ENCODE data around the gene DNMT1.
"Not testable (repeated sequence)": the region's sequence is repeated elsewhere in the genome, so short reads cannot be mapped to it uniquely, and the experiment has no call there.

The DNMT1 gene

DNA sequence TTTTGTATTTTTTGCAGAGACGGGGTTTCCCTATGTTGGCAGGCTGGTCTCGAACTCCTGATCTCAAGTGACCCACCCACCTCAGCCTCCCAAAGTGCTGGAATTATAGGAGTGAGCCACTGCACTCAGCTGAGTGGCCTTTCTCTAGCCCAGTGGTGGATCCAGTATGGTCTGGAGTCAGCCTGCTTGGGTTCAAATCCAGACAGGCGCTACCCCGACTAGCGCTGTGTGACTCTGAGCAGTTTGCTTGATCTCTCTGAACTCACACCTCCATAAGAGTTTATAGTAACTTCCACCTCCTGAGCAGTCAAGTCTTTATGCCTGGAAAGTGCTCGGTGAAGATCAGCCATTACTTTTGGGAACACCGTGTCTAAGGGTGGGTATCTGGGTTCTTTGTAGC is 25.9 kb upstream of the DNMT1 start:
- no peak for DNase-seq (ENCODE audit: low spot score)

DNA sequence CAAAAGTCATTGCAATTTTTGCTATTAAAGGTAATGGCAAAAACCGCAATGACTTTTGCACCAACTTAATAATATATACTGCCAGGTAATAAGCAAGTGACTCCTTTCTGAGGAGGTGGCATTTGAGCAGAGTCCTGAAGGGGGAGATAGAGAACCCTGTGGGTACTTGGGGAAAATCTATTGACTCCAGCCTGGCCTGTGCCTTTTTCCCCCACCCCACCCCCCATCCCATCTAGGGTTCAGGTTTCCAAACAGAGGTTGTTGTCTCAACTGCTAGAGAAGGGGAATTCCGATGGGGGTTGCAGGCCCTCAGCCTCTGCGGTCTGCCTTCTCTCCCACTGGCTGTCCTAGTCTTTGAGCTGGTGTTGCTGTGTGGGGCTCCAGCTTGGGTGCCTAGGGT is 24.9 kb upstream of the DNMT1 start:
- DNase-seq (ENCODE audit: low spot score), result no peak

DNA sequence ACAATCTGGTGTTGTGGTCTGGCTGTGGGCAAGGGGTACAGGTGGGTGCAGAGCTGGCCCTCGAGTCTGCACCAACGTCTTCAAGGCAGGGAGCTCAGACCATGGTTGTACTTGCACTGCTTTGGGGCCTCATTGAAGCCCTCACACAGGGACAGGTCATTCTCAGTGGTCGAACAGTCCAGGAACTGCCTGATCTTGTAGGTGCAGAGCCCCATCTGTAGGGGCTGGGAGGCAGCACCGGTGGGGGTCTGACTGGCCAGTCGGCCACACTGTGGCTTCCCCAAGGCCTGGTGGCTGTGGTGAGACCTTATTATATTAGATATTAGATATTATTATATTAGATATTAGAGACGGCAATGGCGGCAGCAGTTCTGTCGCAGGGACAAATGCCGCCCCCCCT is 22.3 kb upstream of the DNMT1 start:
- DNase-seq (ENCODE audit: low spot score), result no peak

DNA sequence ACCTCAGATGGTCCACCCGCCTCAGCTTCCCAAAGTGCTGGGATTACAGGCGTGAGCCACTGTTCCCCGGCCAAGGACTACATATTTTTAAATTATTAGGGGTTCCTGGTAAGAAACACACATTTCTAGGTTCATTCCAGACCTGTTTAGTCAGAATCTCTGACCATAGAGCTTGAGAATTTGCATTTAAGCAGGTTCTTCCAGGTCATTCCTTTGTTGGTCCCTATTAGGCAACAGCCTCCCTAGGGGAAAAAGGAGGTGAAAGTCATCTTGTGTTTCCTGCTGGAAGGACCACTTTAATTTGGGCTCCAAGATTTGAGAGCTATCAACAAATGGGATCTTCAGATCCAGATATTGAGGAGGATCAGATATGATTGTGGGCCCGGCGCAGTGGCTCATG is 20.0 kb upstream of the DNMT1 start:
- DNase-seq (ENCODE audit: low spot score), result no peak

DNA sequence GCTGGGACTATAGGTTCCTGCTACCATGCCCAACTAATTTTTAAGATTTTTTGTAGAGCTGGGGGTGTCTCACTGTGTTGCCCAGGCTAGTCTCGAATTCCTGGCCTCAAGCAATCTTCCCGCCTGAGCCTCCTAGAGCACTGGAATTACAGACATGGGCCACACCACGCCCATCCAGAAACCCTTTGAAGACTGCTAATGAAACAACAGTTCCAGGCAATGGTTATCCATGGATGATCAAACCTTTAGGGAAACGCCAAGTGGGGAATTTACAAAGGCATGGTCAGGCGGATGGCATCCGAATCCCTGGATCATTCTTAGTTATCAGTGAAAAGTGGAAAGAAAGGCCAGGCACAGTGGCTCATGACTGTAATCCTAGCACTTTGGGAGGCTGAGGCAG is 16.9 kb upstream of the DNMT1 start:
- no peak for DNase-seq (ENCODE audit: low spot score)

DNA sequence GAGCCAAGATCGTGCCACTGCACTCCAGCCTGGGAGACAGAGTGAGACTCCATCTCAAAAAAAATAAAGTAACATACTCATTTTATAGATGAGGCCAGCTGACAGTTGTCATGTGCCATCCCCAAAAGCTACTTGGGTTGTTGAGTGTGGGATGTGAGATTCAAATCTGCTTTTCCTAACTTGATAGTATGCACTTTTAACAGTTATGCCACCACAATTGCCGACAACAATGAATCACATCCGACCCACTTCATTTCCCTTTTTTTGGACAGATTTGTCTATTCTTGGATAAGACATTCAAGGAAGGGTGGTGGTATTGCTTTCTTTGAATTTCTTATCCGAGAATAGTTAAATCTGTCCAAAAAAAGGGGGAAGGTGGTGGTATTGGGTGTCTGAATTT is 16.3 kb upstream of the DNMT1 start:
- DNase-seq (ENCODE audit: low spot score), result no peak

DNA sequence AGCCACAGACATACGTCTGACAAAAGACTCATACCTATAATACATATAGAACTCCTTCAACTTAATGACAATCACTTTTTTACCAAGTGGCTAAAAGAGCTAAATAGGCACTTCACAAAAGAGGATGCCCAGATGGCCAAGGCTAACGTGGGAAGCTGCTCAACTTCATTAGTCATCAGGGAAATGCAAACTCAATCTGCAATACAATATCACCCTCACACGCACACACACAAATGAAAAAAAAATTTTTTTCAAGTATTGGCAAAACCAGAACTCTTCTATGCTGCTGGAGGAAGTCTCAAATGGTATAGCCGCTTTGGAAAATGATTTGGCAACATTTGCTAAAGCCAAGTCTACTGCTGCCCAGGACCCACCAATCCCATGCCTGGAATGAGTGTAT is 14.6 kb upstream of the DNMT1 start:
- no peak for DNase-seq (ENCODE audit: low spot score)

DNA sequence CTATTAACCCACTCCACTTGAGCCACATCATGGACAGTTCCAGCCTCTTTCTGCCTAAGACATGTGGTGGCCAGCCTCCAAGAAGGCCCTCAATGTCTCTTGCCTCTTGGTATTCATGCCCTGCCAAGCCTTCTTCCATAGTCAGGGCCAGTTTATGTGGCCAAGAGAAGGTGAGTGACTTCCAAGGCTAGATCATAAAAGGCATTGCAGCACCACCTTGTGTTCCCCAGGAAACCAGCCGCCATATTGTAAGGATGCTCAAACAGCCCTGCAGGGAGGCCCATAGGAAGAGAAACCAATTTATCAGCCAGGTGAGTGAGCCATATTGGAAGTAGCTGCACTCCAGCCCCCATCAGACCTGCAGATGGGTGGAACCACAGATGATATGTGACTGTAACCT is 12.3 kb upstream of the DNMT1 start:
- DNase-seq (ENCODE audit: low spot score), result no peak

DNA sequence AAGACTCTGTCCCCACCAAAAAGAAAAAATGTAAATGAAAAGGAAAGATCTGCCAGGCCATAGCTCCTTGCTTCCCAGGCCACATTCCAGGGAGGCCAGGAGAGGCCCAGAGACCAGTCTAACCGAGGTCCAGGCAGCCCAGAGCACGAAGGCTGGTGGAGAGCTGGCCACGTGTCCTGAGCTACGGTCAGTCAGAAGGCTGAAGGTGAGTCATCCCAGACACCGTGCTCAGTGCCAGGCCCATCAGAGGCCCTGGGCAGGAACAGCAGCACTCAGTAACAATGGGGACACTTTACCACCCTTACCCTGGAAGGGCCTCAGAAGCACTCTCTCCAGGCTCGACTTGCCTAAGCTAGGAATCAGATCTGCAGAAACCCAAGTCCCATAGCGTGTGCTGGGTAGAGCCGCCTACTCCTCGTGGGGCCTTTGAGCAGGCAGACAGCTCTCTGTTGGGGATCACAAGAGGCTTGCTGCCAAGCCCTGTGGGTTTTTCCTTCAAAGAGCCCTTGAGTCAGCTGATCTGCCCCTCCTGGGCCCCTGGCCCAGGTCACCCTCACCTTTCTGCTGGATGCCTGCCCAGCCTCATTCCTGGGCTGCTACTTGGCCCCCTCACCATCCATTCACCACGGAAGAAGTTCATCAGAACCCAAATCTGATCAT is 11.6 kb upstream of the DNMT1 start:
- DNase-seq (ENCODE audit: low spot score), result no peak

DNA sequence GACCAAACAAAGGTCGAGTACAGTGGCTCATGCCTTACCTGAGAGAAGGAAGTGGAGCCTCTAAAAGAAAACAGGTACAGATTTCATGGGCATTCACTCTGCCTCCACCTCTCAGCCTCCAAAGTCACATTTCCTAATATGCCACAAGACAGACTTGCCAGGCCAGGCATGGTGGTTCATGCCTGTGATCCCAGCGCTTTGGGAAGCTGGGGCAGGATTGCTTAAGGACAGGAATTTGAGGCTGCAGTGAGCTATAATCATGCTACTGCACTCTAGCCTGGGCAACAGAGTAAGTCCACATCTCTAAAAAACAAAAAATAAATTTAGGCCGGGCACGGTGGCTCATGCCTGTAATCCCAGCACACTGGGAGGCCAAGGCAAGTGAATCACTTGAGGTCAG is 10.9 kb upstream of the DNMT1 start:
- DNase-seq (ENCODE audit: low spot score), result no peak

DNA sequence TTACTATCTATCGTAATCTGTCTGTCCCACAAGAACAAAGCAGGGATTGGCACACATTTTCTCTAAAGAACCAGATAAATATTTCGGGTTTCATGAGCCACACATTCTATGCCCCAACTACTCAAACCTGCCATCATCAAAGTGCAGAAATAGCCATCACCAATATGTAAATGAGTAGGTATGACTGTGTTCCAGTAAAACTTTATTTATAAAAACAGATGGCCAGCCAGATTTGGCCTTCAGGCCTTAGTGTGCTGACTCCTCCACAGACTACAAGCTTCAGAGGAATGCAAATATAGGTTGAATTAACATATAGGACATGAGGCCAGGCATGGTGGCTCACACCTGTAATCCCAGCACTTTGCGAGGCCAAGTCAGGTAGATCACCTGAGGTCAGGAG is 8.9 kb upstream of the DNMT1 start:
- DNase-seq (ENCODE audit: low spot score), result no peak

DNA sequence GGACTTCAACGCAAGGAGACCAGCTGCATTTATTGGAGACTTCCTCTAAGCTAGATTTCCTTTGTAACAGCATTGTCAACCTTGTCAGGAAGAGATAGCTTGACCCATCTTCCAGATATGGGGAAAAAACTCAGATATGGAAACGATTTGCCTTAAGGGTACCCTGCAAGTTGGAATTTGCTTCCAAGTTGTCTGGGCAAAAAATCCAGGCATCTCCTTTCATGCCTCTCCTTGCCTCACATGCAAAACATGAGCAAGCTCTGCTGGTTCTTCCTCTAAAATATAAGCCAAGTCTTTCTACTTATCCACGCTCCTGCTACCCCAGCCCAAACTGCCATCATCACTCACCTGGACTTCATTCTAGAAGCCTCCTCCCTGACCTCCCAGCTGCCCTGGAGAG is 6.4 kb upstream of the DNMT1 start:
- DNase-seq (ENCODE audit: low spot score), result no peak

DNA sequence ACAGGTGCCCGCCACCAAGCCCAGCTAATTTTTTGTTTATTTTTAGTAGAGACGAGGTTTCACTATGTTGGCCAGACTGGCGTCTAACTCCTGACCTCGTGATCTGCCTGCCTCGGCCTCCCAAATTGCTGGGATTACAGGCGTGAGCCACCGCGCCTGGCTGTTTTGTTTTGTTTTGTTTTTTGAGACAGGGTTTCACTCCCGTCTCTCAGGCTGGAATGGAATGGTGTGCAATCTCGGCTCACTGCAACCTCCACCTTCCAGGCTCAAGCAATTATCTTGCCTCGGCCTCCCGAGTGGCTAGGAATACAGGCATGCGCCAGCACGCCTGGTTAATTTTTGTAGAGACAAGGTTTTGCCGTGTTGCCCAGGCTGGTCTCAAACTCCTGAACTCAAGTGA is 5.3 kb upstream of the DNMT1 start:
- not testable (repeated sequence) for DNase-seq (ENCODE audit: low spot score)

DNA sequence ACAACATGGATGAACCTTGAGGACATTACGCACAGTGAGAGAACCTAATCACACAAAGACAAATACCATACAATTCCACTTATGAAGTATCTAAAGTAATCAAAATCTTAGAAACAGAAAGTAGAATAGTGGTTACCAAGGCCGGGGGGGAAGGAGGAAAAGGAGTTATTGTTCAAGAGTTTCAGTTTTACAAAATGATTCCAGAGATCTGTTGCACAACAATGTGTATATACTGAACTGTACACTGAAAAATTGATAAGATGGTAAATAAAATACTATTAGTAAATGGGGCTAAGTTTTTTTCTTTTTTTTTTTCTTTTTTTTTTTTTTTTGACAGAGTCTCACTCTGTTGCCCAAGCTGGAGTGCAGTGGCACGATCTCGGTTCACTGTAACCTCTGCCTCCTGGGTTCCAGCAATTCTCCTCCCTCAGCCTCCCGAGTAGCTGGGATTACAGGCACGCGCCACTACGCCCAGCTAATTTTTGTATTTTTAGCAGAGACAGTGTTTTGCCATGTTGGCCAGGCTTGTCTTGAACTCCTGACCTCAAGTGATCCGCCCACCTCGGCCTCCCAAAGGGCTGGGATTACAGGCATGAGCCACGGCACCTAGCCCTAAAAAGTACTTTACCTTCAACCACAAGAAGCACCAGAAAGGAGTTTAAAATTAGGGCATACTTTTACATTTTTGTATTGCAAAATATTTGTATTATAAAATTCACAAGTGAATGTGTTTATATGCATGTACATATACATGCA is 4.3 kb upstream of the DNMT1 start:
- DNase-seq (ENCODE audit: low spot score), result not testable (repeated sequence)

DNA sequence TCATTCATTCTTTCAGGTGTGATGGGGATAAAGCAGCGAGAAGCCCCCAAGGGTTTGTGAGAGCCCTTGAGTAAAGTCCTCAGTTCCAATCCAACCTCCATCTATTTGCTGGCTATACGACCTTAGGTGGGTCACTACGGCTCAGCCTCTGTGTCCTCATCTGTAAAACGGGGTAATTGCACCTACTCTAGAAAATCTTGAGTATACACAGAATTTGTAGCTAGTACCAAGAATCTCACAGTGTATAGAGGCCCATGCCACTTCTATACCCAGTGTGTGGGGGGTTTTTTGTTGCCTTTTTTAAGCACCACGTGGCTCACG is 406 bp upstream of the DNMT1 start:
- DNase-seq (ENCODE audit: low spot score), result no peak

DNA sequence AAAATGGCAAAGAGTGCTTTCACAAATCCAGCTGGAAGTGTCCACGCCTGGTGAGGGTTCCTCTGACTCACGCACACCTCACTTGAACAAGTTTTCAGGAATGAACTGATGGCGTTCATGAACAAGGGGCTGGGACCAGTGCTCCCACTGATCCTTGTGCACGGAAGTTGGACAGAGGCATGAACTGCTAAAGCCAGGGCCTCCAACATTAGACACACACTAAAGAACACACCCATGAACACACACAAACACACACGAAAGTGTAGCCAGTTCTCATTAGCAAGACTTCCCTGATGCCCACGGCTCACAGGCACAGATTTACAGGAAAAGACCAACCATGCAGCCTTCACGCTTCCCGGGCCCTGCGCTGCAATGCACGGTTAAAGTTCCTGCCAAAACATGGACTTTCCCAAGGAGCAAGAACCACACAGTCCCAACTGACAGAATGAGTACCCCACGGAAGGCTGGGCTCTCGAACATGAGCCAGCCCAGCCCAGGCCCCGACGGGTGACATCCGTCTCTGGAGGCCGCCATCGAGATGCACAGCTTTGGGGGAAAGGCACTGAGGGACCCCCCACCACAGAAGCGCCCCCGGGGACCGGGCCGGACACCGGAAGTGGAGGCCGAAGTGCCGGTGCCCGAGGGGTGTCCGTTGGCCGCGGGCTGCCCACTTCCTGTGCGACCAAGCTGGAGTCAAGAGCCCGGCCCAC is 808 bp downstream of the DNMT1 start:
- DNase-seq (ENCODE audit: low spot score), result no peak

DNA sequence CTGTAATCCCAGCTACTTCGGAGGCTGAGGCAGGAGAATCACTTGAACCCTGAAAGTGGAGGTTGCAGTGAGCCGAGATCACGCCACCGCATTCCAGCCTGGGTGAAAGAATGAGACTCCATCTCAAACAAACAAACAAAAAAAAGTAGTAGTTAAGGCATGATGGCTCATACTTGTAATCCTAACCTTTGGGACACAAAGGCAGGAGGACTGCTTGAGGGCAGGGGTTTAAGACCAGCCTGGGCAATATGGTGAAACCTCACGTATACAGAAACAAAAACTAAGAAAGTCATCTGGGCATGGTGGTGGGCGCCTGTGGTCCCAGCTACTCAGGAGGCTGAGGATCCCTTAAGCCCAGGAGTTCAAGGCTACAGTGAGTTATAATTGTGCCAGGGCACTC is 1.8 kb downstream of the DNMT1 start:
- no peak for DNase-seq (ENCODE audit: low spot score)

DNA sequence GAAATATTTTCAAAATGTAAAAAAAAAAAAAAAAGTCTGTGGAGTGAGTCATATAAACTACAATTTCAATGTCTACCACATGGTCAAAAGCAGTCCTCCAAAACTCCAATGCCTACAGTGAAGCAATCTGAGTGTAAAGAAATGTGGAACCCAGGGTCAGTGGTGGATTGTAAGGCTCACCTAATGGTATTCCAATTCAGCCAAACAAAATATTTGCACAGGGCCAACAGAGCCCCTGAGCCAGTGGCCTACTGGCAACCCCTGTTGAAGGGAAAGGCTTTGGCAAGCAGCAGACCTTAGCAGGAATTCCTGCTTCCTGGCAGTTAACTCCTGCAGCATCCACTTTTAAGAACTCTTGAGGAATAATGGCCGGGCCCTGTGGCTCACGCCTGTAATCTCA is 3.4 kb downstream of the DNMT1 start:
- DNase-seq (ENCODE audit: low spot score), result no peak

DNA sequence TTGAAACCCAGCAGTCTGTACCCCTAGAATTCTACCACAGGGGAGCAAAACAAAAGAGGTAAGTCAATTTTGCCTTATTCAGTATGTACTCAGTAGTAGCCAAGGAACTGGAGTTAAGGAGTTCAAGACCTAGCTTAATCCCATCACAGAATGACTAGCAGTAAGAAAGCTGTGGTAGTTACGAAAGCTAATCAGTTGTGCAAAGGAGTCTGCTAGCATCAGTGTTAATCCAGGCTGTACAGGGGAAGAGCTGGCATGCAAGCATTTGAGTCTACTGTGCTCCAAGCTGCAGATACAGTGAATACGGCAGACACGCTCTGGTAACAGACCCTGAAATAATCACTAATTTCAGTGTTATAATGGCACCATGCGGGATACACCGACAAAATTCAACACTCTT is 4.7 kb downstream of the DNMT1 start:
- DNase-seq (ENCODE audit: low spot score), result no peak

DNA sequence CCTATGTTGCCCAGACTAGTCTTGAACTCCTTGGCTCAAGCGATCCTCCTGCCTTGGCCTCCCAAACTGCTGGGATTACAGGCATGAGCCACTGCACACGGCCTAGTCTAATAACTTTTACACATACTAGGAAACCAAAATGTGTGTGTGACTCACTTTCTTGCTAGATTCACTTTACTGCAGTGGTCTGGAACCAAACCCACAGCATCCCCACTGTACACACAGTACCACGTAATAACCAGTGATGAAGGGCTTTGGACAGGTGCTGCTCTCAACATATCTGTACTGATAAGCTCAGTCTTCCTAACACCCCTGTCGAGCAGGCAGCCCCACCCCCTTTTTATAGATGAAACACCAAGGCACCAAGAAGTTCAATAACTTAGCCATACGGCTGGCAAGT is 5.1 kb downstream of the DNMT1 start:
- DNase-seq (ENCODE audit: low spot score), result no peak

DNA sequence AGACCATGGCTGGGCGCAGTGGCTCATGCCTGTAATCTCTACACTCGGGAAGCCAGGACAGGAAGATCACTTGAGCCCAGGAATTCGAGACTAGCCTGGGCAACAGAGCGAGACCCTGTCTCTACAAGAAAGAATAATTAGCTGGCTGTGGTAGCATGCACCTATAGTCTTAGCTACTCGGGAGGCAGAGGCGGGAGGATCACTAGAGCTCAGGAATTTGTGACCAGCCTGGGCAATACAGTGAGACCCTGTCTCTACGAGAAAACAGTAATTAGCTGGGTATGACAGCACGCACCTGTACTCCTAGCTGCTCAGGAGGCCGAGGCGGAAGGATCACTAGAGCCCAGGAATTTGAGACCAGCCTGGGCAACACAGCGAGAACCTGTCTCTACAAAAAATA is 7.4 kb downstream of the DNMT1 start:
- no peak for DNase-seq (ENCODE audit: low spot score)

DNA sequence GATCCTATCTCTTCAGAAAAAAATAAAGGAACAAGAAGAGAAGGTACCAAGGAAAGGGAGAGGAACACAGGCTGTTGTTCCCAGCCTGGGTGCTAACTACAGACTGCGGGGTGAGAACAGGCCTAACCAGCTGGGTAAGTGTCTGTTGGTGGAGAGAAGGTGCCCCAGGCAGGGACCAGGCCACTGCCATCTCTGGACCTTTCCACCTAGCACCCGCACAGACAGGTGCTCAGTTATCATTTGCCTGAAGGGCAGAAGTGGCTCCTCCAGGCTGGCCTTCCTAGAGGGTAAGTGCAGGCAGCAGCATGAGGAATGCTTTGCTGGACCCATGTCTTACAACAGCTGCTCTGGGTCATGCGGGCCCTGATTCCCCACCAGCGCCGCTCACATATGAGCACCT is 10.1 kb downstream of the DNMT1 start:
- DNase-seq (ENCODE audit: low spot score), result no peak

DNA sequence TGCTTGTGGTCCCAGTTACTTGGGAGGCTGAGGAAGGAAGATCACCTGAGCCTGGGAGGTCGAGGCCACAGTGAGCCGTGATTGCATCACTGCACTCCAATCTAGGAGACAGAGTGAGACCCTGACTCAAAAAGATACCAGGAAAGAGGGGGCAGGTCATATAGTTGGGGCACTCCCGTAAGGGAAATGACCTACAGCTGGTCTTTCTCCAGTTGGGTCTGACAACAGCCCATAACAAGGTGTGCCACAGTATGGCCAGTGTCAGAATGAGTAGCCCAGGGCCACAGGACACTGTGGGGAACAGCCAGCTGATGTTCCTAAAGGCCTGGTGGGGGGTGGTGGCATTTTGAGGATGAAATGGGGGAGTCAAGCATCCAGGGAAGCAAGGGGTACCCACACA is 10.8 kb downstream of the DNMT1 start:
- no peak for DNase-seq (ENCODE audit: low spot score)

DNA sequence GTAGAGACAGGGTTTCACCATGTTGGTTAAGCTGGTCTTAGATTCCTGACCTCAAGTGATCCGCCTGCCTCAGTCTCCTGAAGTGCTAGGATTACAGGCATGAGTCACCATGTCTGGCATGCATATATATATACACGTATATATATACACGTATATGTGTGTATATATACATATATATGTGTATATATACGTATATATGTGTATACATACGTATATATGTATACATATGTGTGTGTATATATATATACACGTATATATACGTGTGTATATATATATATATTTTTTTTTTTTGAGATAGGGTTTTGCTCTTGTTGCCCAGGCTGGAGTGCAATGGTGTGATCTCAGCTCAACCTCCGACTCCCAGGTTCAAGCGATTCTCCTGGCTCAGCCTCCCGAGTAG is 11.9 kb downstream of the DNMT1 start:
- no peak for DNase-seq (ENCODE audit: low spot score)
